GM12875 (cell line): Measurements from ENCODE around the gene CDON.

Experiments
- H3K4me3 ChIP-seq: one replicate; pipeline ENCODE4 v1.5.1; 2011; ENCODE audit warnings: low read depth, low read length, control low read depth
- TF ChIP-seq, protein P1 (sequence below): IDR thresholded peaks from 2 replicates; pipeline ENCODE4 v1.5.1; 2011; ENCODE audit warnings: low read depth, mild to moderate bottlenecking, control low read depth, inconsistent platforms, low read length, moderate library complexity, borderline replicate concordance; ENCODE audit not compliant: insufficient read depth

The CDON gene

GRCh38 chr11:125951731-125952130, 110.9 kb downstream of the CDON start:
- TF ChIP-seq, protein P1, sequence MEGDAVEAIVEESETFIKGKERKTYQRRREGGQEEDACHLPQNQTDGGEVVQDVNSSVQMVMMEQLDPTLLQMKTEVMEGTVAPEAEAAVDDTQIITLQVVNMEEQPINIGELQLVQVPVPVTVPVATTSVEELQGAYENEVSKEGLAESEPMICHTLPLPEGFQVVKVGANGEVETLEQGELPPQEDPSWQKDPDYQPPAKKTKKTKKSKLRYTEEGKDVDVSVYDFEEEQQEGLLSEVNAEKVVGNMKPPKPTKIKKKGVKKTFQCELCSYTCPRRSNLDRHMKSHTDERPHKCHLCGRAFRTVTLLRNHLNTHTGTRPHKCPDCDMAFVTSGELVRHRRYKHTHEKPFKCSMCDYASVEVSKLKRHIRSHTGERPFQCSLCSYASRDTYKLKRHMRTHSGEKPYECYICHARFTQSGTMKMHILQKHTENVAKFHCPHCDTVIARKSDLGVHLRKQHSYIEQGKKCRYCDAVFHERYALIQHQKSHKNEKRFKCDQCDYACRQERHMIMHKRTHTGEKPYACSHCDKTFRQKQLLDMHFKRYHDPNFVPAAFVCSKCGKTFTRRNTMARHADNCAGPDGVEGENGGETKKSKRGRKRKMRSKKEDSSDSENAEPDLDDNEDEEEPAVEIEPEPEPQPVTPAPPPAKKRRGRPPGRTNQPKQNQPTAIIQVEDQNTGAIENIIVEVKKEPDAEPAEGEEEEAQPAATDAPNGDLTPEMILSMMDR, result no peak
- H3K4me3 ChIP-seq, result no peak overlapping the region

DNA sequence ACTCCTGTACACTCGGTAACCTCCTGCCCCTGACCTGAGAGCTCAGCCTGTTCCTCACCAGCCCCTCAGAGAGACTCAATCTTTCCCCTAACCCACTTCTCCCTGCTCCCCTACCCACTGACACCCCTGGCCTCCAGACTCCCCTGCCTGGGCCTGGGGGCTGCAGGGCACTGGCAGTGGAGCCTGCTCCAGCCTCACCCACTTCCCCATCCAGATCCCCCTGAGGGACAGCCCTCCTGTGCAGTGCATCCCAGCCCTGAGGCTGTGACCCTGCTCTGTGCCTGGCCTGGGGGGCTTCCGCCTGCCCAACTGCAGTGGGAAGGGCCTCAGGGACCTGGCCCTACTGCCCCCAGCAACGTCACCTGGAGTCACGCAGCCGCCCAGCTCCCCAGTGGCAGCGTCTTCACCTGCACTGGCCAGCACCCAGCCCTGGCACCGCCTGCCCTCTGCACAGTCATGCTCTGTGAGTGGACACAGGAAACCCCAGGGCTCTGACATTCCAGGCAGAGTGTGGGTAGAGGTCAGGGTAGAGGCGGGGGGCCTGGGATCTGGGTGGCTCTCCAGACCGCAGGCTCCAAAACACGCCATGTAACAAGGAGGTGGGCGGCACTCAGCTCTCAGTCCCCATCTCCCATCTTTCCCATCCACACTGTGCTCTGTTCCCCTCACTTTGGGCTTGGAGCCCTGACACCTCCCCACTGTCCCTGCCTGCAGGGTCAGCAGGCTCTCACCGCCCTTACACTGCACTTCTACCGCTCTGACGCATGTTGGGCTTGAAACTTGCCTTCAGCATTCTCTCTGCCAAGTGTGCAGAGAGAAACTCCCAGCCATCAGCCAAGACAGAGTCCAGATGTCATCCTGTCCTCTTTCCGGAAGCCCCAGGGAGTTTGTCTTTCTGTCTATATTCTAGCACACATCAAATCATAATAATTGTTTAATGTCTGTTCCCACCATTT, 111.7 kb downstream of the CDON start:
- H3K4me3 ChIP-seq, result no peak overlapping the region
- TF ChIP-seq, protein P1, result no peak

DNA sequence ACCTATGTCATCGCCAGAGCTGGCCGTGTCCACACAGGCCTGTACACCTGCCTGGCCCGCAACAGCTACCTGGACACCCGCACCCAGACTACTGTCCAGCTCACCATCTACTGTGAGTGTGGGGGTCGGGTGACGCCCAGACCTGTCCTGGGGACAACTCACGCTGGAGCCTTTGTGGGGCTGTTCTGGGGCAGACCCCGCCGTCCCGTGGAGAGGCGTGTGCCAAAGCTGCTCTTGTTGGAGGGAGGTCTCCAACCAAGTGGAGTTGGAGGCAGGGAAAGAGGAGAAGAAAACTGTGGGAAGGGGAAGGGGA, 112.5 kb downstream of the CDON start:
- no peak overlapping the region for H3K4me3 ChIP-seq
- TF ChIP-seq, protein P1, result no peak

- H3K4me3 ChIP-seq, result no peak overlapping the region
- TF ChIP-seq, protein P1, result no peak
Observed at GRCh38 chr11:125949271-125950177, 113.1 kb downstream of the CDON start.

GRCh38 chr11:125948278-125949051, 114.2 kb downstream of the CDON start:
- TF ChIP-seq, protein P1, result no peak
- no peak overlapping the region for H3K4me3 ChIP-seq

DNA sequence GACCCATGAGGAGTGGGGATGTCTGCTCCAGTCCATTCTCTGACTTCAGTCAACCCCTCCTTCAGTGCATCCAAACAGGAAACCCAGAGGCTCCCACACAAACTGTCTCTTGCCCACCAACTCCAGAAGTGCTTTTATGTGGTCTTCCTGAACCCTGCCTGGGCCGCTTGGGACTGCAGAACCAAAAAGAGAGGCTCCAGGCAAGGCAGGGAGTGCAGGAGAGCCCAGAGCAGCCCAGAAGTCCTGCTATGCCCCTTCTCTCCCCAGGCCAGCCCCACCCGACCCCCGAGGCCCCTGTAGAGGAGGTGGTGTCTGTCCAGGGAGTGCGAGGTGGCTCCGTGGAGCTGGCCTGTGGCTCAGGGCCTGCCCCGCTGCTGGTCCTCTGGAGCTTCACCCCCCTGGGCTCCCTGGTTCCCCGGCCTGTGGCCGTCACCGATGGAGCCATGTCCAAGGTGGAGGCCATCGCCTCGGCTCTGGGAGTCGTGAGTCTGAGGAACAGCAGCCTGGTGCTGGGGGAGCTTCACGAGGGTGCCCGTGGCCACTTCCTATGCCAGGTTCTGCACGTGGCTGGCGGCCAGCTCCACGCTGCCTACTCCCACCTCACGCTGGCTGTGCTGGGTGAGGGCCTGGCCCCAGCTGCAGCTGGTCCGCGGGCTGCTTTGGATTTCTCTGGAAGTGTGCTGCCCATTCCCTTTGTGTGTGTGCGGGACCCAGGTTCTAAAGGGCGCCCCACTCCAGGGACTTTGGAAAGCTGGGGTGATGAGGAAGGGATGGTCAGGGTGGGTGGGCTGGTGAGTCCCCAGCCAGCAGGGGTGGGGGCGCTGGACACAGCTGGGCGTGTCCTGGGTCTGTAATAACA, 115.0 kb downstream of the CDON start:
- TF ChIP-seq, protein P1, result no peak
- H3K4me3 ChIP-seq, result no peak overlapping the region
